ENCODE measurements around the gene NPW. TPM values are rescaled to one million over a fixed set of nuclear protein-coding genes. Genes with fewer than 3 reads are reported as not detected.

The NPW gene
- 0.82 and 1.3 TPM in 2 replicates for total RNA-seq
- long read RNA-seq, partial matches to known transcripts: 0 of 1 reads
- long read RNA-seq, other reads (novel, unspliced or antisense): 1 of 1 reads

GRCh38 chr16:2019518-2019920 lies at the start of gene NPW:
Gene NPW, plus strand, starts transcription at chr16:2019785.
- H3K9me3 Mint-ChIP-seq: no peaks in the 10 kb centered on the region
- no peak for DNase-seq (ENCODE audit: low read depth, low spot score)
- peaks cover 22% of the 10 kb centered on the region for H3K4me1 Mint-ChIP-seq
- TF ChIP-seq CTCF (conservative IDR thresholded peaks at IDR 0.05): no peak
- H3K36me3 Mint-ChIP-seq (ENCODE audit: low read depth): no peaks in the 10 kb centered on the region
- H3K27ac Mint-ChIP-seq (ENCODE audit: unreplicated experiment): no peak within 1 kb of the TSS
- peaks cover 58% of the 10 kb centered on the region for H3K27me3 Mint-ChIP-seq (ENCODE audit: low read depth)
- peak within 1 kb of the TSS; percentile 71 for H3K4me3 Mint-ChIP-seq

GRCh38 chr16:1971796-1972489 lies 47.6 kb upstream of the NPW start, which contains the start of gene TBL3:
Gene TBL3, plus strand, starts transcription at chr16:1972053. Its CDS starts 112 bp downstream, at chr16:1972165.
- DNase-seq (ENCODE audit: low read depth, low spot score): peak; percentile 89
- peaks cover 18% of the 10 kb centered on the region for H3K4me1 Mint-ChIP-seq
- H3K4me3 Mint-ChIP-seq: peak within 1 kb of the TSS; percentile 97
- no peaks in the 10 kb centered on the region for H3K36me3 Mint-ChIP-seq (ENCODE audit: low read depth)
- no peak for TF ChIP-seq CTCF (conservative IDR thresholded peaks at IDR 0.05)
- peaks cover 5% of the 10 kb centered on the region for H3K27me3 Mint-ChIP-seq (ENCODE audit: low read depth)
- peak within 1 kb of the TSS; percentile 97 for H3K27ac Mint-ChIP-seq (ENCODE audit: unreplicated experiment)
- H3K9me3 Mint-ChIP-seq: no peaks in the 10 kb centered on the region

- no peak for DNase-seq (ENCODE audit: low read depth, low spot score)
- Mint-ChIP-seq H3K27me3 (ENCODE audit: low read depth) (peaks cover 6% of the 10 kb centered on the region), H3K9me3 (no peaks in the 10 kb centered on the region), H3K27ac (ENCODE audit: unreplicated experiment) (peak overlapping the region; percentile 35), H3K4me3 (peak overlapping the region; percentile 97), H3K36me3 (ENCODE audit: low read depth) (no peaks in the 10 kb centered on the region), H3K4me1 (peaks cover 18% of the 10 kb centered on the region)
- no peak for TF ChIP-seq CTCF (conservative IDR thresholded peaks at IDR 0.05)
Observed at GRCh38 chr16:1972490-1972877, 47.1 kb upstream of the NPW start.

- H3K36me3 Mint-ChIP-seq (ENCODE audit: low read depth): no peaks in the 10 kb centered on the region
Observed at GRCh38 chr16:1973461-1974156, 46.0 kb upstream of the NPW start.

More at GRCh38 chr16:1973461-1974156, 46.0 kb upstream of the NPW start:
- Mint-ChIP-seq H3K4me1 (peaks cover 18% of the 10 kb centered on the region), H3K4me3 (peak overlapping the region; percentile 97), H3K27ac (ENCODE audit: unreplicated experiment) (no peak overlapping the region), H3K9me3 (no peaks in the 10 kb centered on the region), H3K27me3 (ENCODE audit: low read depth) (peaks cover 12% of the 10 kb centered on the region)
- TF ChIP-seq CTCF (conservative IDR thresholded peaks at IDR 0.05): no peak
- DNase-seq (ENCODE audit: low read depth, low spot score): no peak

All from neural crest cell (in vitro differentiated cells).